Measurements from ENCODE around the gene EDDM3A. TPM values are rescaled to one million over a fixed set of nuclear protein-coding genes. Genes with fewer than 3 reads are reported as not detected.
"Not testable (repeated sequence)": the region's sequence is repeated elsewhere in the genome, so short reads cannot be mapped to it uniquely, and the experiment has no call there.

Gene EDDM3A, protein sequence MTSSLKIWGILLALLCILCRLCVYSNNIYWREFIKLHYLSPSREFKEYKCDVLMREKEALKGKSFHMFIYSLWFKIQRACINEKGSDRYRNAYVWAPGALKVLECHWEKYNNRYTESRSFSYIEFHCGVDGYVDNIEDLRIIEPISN
- not detected for total RNA-seq

DNA sequence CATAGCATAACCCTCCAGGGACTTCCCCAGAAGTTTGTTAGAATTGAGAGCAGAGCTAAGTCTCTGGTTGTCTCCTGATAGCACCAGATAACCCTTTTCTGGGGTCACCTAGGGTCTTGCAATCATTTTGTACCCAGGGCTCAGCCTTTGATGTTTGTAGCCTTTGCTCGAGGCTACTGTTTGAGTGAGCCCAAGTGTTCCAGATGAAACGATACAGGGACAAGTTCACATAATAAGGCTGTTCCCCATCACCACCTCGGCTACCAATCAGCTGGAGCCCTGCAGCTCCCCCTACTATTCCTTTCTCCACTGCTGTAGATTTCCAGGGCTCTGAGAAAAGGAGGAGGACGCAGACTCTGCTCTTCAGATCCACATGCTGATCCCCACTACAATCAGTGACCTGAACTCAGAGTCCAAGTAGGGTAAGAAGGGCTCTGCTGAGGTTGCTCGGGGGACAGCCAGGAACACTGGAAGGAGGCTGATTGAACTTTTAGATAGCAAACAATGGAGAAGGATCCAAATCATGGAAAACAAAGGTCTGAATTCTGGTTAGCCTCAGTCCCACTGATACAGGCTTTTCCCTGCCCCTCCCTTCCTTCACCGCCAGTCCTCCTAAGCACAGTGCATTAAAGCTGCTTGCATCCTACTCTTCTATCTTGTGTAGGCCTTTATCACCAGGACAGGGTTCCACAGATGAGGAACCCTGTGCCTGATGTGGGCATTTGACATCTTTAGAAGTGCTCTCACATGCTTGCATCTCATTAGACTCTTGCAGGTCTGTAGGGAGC, at the start of gene EDDM3A:
TSS of gene EDDM3A (plus strand) at position 317 of the 788 bp plus-strand sequence. CDS start 1,694 bp downstream, outside the sequence.
- no peak for FAIRE-seq
- no peak for DNase-seq (ENCODE audit: low spot score in 2 of 2)

DNA sequence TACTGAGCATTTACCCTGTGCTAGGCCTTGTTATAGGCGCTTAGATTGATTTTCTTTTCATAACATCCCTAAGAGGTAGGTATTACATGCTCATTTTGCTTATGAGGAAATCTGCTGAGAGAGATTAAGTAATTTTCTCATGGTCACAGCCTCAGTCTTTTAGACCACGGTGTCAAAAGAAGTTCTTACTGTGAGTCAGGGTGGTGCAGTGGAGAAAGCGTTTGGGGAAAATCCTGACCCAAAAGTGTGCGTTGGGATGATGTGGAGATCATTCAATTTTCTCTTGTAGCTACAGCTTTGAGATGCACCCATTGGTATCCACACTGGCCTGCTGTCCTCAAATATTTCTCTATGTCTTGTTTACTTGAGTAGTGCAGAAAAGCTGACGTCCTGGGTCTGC, 48.9 kb upstream of the EDDM3A start:
- DNase-seq (ENCODE audit: low spot score in 2 of 2) = no peak
- no peak for FAIRE-seq

DNA sequence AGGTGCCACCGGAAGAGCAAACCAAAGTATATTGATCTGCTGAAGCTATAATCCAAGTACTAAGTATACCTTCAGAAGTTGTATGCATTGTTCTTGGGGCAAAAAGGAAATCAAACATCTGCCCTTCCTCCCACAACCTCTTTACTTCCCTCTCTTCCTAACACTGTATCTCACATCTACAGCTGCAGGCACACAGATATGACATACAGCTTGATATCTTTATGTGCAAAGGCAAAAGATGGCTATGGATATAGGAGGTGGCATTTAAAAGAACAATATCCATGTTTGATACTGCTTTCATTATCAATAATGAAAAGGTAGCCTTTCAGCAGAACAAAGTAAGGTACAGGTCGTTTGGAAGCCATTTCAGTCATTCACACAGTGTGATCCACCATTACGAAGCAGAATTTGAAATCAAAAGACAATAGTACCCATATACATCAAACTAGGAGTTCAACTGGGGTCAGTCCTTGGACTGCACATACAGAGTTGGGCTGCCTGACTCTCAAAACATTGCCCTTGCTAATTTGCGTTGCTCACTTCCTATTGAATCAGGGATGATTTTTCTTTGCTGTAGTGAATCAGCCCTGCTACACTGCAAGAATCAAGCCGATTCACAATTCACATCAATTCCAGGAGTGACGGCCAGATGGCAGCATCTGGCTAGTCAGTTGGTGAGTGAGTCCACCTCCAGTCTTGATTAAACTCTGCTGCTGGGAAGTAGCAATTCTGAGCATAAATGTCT, 48.2 kb upstream of the EDDM3A start:
- FAIRE-seq (peak; percentile 30), DNase-seq (ENCODE audit: low spot score in 2 of 2) (peak; percentile 56 to 65)

DNA sequence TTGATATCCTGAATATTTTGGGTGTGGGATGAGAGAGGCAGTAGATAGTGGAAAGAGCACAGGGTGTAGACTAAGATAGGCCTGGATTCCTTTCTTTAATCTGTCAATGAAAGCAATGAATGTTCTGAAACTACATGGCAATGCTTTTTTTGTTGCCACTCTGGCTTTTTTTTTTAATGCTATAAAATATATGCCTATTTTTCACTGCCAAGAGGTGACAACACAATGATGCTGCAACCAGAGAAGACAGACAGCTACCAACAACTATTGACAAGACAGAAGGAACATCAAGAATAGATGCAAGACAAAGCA, 47.7 kb upstream of the EDDM3A start:
- DNase-seq (ENCODE audit: low spot score in 2 of 2) (no peak), FAIRE-seq (no peak)

DNA sequence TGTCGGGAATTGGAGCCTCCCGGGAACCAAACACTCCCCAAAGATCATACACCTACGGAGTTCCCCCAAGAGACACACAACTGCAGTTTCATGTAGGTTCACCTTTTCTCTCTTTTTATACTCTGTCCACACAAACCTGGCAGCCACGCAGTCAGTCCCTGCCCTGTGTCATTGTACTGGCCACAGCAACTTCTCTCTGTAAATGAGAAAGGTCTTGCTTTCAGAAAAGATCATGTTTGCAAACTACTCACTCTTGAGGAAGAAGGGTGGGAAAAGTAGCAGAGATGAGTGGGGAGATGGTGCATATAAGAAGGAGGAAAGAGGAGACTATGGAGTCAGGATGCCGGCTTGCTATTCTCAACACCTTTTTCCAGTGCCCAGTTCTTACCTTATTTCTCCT, 46.8 kb upstream of the EDDM3A start:
- FAIRE-seq (no peak), DNase-seq (ENCODE audit: low spot score in 2 of 2) (no peak)

DNA sequence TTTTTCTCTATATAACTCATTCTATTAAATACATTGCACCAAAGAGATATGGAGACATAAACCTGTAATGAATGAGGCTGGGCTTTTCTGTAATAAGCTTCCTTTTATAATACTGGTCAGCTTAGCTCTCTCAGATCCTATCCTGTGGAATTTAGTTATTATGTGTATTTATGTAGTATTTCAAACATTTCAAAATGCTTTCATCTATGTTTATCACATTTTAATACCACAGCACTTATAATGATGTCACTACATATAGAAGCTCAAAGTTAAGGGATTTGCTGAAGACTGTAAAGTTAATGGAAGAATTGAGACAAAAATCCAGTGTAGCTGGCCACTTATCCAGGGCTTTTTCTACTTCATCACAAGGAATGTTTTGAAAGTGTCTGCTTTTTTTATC, 45.8 kb upstream of the EDDM3A start:
- DNase-seq (ENCODE audit: low spot score in 2 of 2) (no peak), FAIRE-seq (no peak)

DNA sequence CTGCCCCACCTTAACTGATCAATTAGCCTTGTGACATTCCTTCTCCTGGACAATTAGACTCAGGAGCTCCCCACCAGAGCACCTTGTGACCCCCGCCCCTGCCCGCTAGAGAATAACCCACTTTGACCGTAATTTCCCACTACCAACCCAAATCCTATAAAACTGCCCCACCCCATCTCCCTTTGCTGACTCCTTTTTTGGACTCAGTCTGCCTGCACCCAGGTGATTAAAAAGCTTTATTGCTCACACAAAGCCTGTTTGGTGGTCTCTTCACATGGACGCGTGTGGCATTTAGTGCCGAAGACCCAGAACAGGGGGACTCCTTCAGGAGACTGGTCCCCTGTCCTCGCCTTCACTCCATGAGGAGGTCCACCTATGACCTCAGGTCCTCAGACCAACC, 44.7 kb upstream of the EDDM3A start:
- DNase-seq (ENCODE audit: low spot score in 2 of 2); FAIRE-seq: not testable (repeated sequence)

DNA sequence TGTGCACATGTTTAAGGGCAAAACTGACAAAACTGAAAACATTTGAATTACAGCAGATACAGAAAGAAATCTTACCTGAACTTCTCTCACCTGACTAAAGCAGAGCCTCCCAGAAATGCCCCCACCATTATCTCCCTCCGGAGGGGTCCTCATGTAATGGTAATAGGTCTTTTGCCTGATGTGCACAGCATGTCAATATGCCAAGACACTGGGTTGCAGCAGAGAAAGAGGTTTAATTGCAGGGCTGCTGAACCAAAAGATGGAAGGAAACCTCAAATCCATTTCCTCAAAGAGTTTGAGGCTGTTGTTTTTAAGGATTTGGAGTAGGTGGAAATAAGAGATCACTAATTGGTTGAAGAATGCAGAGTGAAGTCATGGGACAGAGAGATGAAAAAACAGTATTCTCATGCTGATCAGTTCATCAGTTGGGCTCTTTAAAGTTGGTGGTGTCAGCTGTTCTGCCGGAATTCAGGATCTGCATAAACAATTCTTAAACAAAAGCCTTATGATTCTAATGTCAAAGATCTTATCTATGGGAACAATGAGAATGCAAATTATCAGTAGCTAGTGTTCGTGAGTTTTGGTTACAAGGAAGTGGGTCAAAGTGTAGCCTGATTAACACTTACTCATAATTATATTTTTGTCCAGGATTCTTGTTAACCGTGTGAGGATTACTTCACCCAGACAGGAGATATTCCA, 38.9 kb upstream of the EDDM3A start:
- DNase-seq (ENCODE audit: low spot score in 2 of 2) = no peak
- no peak for FAIRE-seq

DNA sequence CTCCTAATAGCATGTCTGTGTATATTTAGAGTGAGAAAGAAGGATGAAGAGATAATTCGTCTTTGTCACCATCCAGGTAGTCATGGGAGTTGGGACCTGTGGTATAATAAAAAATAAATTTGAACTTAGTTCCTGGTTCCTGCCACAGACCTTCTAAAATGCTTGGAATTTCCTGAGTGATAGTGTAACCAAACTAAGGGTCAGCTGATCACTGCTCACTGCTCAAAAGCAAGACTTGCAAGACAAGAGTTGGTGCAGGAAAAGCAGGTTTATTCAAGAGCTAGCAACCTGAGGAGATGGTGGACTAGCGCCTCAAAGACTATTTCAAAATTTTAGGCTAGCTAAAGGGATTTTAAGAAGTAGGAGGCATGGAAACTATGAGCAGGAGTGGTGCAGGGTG, 38.1 kb upstream of the EDDM3A start:
- no peak for DNase-seq (ENCODE audit: low spot score in 2 of 2)
- FAIRE-seq = no peak

DNA sequence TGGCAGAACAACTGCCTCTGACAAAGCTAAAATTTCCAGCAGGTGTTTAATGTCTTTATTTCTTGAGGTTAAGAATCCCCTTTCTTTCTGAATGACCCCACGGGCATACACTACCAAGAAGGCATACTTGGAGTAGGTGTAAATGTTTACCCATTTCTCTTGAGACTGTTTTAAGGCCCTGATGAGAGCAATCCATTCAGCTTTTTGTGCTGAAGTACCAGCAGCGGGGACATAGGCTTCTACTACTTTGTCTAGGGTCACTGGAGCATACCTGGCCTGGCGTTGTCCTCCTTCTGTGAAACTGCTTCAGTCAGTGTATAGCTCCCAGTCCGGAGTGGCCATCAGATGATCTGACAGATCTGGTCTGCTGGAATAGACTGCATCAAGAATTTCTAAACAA, 34.4 kb upstream of the EDDM3A start:
- DNase-seq (ENCODE audit: low spot score in 2 of 2) (no peak), FAIRE-seq (no peak)

DNA sequence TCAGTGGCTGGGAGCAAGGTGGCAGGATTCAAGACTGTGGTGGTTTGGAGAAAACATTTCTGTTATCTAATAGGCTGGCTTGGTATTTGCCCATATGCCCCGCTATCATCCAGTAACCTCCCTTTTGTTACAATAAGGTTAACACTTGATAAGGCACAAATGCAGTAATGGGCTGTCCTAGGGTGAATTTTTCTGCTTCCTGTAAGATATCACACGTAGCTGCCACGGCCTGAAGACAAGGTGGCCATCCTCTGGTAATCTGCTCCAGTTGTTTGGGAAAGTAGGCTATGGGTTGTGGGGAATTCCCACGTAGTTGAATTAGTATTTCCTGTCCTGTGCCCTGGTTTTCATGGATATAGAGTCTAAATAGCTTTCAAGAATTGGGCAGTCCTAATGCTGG, 34.0 kb upstream of the EDDM3A start:
- FAIRE-seq = no peak
- no peak for DNase-seq (ENCODE audit: low spot score in 2 of 2)

DNA sequence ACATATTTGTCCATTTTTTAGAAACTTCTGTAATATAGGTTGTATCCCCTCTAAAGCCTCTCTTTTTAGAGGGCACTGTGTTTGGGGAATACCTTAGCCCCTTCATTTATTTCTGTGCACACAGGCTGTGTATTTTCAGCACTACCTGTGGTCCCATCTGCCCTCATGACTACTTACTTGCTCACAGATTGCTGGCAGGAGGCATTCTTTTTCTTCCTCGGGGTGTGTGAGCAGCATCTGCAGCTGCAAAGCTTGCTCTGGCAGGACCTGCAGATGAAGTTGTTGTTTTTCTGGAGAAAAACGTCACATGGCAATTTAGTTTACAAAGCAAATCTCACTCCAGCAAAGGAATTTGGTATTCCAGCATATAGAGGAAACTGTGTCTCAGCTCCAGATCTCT, 32.8 kb upstream of the EDDM3A start:
- FAIRE-seq (no peak), DNase-seq (ENCODE audit: low spot score in 2 of 2) (no peak)

DNA sequence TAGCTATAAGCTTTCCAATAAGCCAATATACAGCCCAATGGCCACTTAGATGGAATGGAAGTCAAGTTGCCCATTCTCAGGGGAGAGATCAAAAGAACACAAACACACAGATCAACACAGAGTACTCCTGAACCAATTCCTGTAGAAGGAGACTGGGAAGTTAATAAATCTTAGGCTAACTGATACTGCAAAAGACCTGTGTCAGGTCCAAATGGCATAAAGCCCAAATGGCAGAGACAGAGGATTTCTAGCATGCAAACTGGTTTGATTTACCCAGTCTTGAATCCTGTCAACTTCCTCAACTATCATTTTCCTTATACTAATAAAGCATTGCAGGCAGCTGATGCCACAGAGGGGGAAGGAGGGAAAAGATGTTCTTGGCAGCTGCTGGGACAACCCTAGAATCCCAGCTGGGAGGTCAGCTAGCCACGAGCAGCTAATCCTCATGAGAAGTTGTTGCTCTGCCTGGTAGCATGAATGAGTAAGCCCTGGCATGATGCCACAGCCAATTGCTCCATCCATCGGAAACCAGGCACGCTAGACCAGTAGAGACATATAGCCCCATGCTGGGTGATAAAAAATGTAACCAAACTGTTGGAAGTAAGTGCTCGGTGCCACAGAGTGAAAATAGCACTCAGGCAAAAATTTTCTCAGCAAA, 31.0 kb upstream of the EDDM3A start:
- FAIRE-seq (no peak), DNase-seq (ENCODE audit: low spot score in 2 of 2) (no peak)

DNA sequence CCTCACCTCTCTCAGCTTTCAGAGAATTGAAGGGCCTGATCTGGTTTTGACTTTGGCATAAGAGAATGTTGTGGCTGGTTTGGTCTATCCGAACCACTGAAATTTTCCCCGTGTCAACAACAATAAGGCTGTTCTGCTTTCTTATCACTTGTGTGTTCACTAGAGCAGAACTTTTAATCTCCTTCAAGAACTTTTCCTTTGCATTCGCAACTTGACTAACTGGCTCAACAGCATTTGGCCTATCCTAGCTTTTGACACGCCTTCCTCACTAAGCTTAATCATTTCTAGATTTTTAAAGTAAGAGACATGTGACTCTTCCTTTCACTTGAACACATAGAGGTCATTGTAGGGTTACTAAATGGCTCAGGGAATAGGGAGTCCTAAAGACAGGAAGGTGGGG, 25.9 kb upstream of the EDDM3A start:
- DNase-seq (ENCODE audit: low spot score in 2 of 2) = no peak
- no peak for FAIRE-seq

DNA sequence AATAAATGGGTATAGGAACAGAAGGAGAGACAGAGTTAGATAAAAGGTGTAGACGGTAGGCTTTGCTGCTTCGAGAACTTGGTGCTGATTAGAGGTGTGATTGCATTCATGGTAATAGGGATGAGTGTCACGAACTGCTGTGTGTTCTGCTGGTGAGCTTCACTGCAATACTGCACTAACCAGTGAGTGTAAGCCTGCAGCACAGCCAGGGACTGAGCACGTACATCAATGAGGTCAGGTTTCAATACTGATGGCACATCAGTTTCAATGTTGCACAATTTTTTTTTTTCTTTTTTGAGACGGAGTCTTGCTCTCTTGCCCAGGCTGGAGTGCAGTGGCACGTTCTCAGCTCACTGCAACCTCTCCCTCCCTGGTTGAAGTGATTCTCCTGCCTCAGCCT, 24.9 kb upstream of the EDDM3A start:
- DNase-seq (ENCODE audit: low spot score in 2 of 2) = no peak
- no peak for FAIRE-seq

DNA sequence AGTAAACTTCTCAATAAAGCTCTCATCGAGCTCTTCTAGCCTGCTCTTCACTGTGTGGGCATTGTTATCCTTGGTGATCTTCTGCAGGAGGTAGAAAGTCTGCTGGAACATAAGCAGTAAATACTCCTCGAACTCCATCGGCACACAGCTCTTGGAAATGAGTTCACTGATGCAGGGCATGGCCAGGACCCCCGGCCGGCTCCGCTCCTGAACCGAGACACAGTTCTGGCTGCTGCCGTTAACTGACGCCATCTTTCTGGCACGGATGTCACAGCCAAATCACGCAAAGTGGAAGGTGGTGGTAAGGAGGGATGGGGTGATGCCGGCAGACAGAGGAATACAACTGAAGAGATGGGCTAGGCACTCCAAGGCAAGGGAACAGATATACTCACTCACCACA, 23.7 kb upstream of the EDDM3A start:
- FAIRE-seq (no peak), DNase-seq (ENCODE audit: low spot score in 2 of 2) (no peak)

DNA sequence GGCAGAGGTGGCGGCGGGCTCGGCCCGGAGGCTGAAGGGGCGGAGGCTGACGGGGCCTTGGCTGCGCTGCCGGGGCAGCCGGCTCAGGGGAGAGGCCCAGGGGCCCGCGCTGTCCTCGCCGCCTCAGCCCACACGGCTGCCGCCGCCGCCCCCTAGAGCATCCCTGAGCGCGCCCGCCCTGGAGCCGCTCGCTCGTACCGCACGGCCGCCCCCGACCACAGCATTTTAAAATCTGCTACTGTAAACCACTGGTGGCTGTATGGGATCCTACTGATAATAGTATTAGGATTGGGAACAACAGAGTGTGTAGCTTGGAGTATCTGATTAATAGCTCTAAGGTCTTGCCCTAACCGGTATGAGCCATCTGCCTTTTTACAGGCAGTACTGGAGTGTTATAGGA, 22.2 kb upstream of the EDDM3A start:
- peak in 1 of 2 donors; percentile 18 for DNase-seq (ENCODE audit: low spot score in 2 of 2)
- FAIRE-seq = no peak

DNA sequence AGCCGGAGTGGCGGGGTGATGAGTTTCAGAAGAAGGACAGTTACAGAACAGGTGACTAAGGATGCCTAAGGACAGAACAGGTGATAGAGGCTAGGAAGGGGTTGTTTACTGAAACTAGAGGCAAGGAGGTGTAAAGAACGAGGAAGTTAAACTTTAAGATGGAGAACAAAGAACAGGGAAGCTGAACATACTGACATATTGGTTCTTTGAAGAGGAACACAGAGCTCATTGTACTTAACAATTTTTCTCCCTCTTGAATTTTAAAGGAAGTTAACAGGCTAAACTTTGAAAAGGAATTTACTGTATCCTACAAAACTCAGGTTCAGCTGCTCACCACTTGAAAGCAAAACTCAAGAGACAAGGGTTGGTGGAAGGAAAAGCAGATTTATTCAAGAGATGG, 19.6 kb upstream of the EDDM3A start:
- not testable (repeated sequence) for FAIRE-seq; DNase-seq (ENCODE audit: low spot score in 2 of 2)

DNA sequence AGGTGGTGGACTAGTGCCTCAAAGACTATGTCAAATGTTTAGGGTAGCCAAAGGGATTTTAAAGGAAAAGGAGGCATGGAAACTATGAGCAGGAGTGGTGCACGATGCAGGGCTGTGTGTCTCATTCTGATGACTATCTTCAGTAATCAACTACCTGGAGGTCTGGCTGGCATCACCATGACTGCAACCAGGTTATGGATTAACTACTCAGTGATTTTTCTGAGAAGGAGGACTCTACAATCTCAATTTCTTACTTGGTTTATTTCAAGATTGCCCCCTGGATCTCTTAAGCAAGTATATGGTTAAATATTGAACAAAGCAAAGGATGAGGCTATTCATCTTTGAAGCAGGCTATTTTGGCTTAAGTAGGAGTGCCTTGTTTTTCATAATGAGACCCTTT, 19.2 kb upstream of the EDDM3A start:
- DNase-seq (ENCODE audit: low spot score in 2 of 2) = no peak
- no peak for FAIRE-seq

DNA sequence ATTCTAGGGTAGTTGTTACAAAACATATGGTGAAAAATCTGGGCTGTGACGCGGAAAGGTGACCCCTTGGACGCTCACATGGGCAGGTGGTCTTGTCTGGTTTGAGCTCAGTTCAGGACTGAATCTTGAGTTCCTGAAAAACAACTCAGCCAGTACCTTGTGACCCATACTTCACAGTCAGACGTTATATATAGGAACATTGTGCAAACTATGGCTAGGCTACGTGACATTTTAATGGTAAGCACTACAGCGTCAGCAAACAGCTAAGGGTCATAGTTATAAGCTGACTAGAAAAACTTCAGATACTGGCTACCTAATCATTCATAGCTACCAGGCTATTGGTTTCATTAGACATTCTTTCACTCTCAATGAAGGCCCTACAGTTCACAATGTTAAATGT, 14.8 kb upstream of the EDDM3A start:
- FAIRE-seq (no peak), DNase-seq (ENCODE audit: low spot score in 2 of 2) (no peak)

DNA sequence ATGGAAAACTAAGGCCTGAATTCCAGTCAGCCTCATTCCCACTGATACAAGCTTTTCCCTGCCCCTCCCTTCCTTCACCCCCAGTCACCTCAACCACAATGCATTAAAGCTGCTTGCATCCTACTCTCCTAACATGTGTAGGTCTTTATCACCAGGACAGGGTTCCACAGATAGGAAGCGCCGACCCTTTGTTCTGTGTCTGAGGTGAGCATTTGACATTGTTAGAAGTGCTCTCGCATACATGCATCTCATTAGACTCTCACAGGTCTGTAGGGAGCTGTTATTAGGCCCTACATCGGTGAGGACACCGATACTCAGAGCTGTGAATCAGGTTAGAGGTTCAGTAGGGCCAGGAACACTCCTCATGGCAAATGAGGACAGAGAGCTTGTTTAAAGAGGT, 13.2 kb upstream of the EDDM3A start:
- DNase-seq (ENCODE audit: low spot score in 2 of 2) (no peak), FAIRE-seq (no peak)
